Psoas muscle (tissue), 8 donors: ENCODE results near the gene LRP5. TPM values are rescaled to one million over a fixed set of nuclear protein-coding genes. Genes with fewer than 3 reads are reported as not detected.
"Not testable (repeated sequence)": the region's sequence is repeated elsewhere in the genome, so short reads cannot be mapped to it uniquely, and the experiment has no call there.

Source experiments
- ATAC-seq, 4 donors: fragments of 200-7000 bp; cut with Tn5 transposase; one replicate each; pipeline ENCODE4 v1.9.1; 2020; ENCODE audit warnings: moderate library complexity in 3 of 4, mild to moderate bottlenecking in 2 of 4
- DNase-seq, 2 donors: peaks; one replicate each; pipeline ENCODE4 v3.0.0-alpha.2; 2020
- H3K27ac ChIP-seq: fragments of 200-600 bp; one replicate; pipeline ENCODE4 v1.8.0; 2022
- H3K27me3 ChIP-seq, 3 donors: fragments of 200-600 bp in 1 of 3; one replicate each; pipeline versions ENCODE4 v1.6.1 to v1.8.0; 2013 to 2022; ENCODE audit warnings: low read length in 2 of 3, mild to moderate bottlenecking in 2 of 3, moderate library complexity in 1 of 3; ENCODE audit not compliant: insufficient read depth in 3 of 3
- H3K36me3 ChIP-seq, 2 donors: fragments of 200-600 bp in 1 of 2; one replicate each; pipeline versions ENCODE4 v1.6.1 to v1.8.0; 2013 to 2022; ENCODE audit warnings: low read depth in 1 of 2, mild to moderate bottlenecking in 1 of 2, moderate library complexity in 1 of 2; ENCODE audit not compliant: insufficient read depth in 1 of 2
- H3K4me1 ChIP-seq: fragments of 200-600 bp; one replicate; pipeline ENCODE4 v1.8.0; 2022
- H3K4me3 ChIP-seq: fragments of 200-600 bp; one replicate; pipeline ENCODE4 v1.8.0; 2022; ENCODE audit warnings: mild to moderate bottlenecking
- H3K9me3 ChIP-seq: fragments of 200-600 bp; one replicate; pipeline ENCODE4 v1.8.0; 2022
- WGBS, 3 donors: extraction: QIAGEN DNeasy Blood & Tissue Kit; methylation state at CpG; one replicate each; pipeline versions ENCODE4 v1.1.6 to v1.1.7; 2013; 5-methylcytosine and 5-hydroxymethylcytosine counted together
- intact Hi-C, 2 donors: fragments of 100-400 bp; cut with DNase I; formaldehyde crosslinking; loops; one replicate each; pipeline versions ENCODE4 v1.11.0 to v1.14.2; 2022
- polyA plus RNA-seq, 3 donors: library from polyadenylated mRNA; stranded (reverse); fragments of 200-250 nt; gene quantifications; one replicate each; pipeline ENCODE4 v1.2.3, GENCODE V29; 2013
- total RNA-seq, 4 donors: library from RNA; stranded (reverse); fragmentation: NEBNext Ultra II Directional in 2 of 4; extraction: Animal tissue kit (Norgen Biotek cat#: 25700) in 2 of 4; gene quantifications; one replicate each; pipeline versions ENCODE4 v1.2.1 to v1.2.4, GENCODE V29; 2021 to 2023
- TF ChIP-seq, protein P1 (sequence below): fragments of 200-600 bp; IDR thresholded peaks from one replicate; pipeline ENCODE4 v1.8.0; 2022; ENCODE audit warnings: antibody characterized with exemption
- donor health status: healthy with polysubstance abuse.
- donor health status: DM: no; HTN: no; CAD: no; lungs with moderate emphysema.
- donor health status: Bipolar disorder and iron deficiency.
- donor health status: healthy.
- donor health status: DM: yes; HTN: yes; CAD: no.
- donor health status: DM: no; HTN: no; CAD: no.
- donor health status: DM: no; HTN: no; CAD: no.
- donor health status: DM: yes; HTN: yes; CAD: no.

Gene LRP5
- total and polyA plus RNA-seq, 7 donors, result 5.3 to 19.2 (median 16.7) TPM

- H3K4me1 ChIP-seq, result no peaks in the 10 kb centered on the region
- TF ChIP-seq, protein P1, sequence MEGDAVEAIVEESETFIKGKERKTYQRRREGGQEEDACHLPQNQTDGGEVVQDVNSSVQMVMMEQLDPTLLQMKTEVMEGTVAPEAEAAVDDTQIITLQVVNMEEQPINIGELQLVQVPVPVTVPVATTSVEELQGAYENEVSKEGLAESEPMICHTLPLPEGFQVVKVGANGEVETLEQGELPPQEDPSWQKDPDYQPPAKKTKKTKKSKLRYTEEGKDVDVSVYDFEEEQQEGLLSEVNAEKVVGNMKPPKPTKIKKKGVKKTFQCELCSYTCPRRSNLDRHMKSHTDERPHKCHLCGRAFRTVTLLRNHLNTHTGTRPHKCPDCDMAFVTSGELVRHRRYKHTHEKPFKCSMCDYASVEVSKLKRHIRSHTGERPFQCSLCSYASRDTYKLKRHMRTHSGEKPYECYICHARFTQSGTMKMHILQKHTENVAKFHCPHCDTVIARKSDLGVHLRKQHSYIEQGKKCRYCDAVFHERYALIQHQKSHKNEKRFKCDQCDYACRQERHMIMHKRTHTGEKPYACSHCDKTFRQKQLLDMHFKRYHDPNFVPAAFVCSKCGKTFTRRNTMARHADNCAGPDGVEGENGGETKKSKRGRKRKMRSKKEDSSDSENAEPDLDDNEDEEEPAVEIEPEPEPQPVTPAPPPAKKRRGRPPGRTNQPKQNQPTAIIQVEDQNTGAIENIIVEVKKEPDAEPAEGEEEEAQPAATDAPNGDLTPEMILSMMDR, result no peak
- peaks cover 0 to 45% of the 10 kb centered on the region in 2 donors for H3K36me3 ChIP-seq
- H3K4me3 ChIP-seq, result no peak overlapping the region
- intact Hi-C loops, result no loop called here
- no peak overlapping the region for H3K27ac ChIP-seq
- no peaks in the 10 kb centered on the region for H3K27me3 ChIP-seq
- H3K9me3 ChIP-seq, result no peaks in the 10 kb centered on the region
- ATAC-seq (no peak), DNase-seq (peak in 1 of 2 donors; percentile 56)
- WGBS, 3 donors, result 31 to 48% (median 41%) methylated on average over 6 of the region's 6 CpGs
These were observed 132.2 kb downstream of the LRP5 start for GRCh38 chr11:68444566-68444965.

DNA sequence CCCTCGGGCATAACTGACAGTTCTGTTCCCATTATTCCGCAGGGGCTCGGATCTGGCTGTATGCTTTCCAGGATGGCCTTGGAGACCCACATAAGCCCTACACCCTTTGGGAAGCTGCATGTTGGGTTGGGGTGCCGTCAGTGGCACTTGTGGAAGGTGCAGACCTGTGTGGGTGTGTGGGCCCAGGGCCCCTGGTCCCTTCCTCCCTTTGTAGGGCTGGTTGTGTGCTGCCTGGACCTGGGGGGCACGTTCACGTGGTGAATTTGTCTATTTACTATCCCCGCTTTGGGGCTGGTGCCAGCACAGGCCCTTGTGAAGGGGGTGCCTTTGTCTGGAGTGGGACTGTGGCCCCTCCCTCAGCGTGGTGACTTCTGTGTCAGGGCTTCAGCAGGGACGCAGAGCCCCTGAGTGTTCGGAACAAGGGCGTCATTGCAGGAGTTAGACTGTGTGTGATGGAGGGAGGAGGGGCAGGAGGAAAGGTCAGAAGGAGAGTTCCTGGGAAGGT lies 133.2 kb downstream of the LRP5 start:
- Histone ChIP-seq H3K36me3 (peaks cover 0 to 35% of the 10 kb centered on the region in 2 donors), H3K27ac (no peak overlapping the region), H3K4me1 (no peaks in the 10 kb centered on the region), H3K27me3 (no peaks in the 10 kb centered on the region), H3K9me3 (no peaks in the 10 kb centered on the region), H3K4me3 (no peak overlapping the region)
- DNase-seq (peak in 1 of 2 donors; percentile 35), ATAC-seq (no peak)
- intact Hi-C loops, result loop anchor here (1.0 to 5.0 kb wide), 3 partner anchors 63 to 188 kb away; no protein-coding TSS in a partner anchor
- 87 to 90% (median 89%) methylated on average over 11 of the region's 11 CpGs for WGBS, 3 donors
- TF ChIP-seq, protein P1, result no peak

DNA sequence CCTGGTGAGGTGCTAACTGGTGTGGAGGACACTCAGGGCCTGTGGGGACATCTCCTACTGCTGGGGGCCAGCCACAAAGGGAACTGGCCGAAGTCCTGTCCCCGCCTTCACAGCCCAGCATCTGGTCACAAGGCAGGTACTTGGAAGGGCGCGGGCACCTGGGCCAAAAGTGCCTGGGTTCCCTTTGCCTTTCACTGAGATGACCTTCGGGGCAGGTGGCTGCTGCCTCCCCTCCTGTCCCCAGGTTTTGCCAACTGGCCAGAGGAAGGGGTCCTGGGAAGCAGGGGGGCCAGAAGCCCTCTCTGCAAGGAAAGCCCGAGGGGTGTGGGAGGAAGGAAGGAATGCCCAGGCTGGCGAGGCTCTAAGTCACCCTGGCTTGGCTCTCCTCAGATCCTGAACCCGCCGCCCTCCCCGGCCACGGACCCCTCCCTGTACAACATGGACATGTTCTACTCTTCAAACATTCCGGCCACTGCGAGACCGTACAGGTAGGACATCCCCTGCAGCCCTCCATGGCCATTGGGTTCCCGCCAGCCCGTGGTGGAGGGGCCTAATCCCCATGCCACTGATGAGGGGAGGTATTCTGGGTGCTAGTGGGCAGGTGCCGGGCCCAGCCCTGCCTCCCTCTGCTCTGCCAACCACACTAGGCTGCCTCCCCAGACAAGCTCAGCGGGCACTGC lies 133.8 kb downstream of the LRP5 start:
- Histone ChIP-seq H3K9me3 (no peaks in the 10 kb centered on the region), H3K27ac (no peak overlapping the region), H3K4me1 (no peaks in the 10 kb centered on the region), H3K4me3 (no peak overlapping the region), H3K27me3 (no peaks in the 10 kb centered on the region), H3K36me3 (peaks cover 0 to 30% of the 10 kb centered on the region in 2 donors)
- TF ChIP-seq, protein P1, result no peak
- 89 to 92% (median 90%) methylated on average over 13 to 18 of the region's 18 CpGs for WGBS, 3 donors
- intact Hi-C loops, result loop anchor here (1.0 to 5.0 kb wide), 3 partner anchors 64 to 189 kb away; no protein-coding TSS in a partner anchor
- DNase-seq (peak in 1 of 2 donors; percentile 46), ATAC-seq (peak in 1 of 4 donors; percentile 12)

DNA sequence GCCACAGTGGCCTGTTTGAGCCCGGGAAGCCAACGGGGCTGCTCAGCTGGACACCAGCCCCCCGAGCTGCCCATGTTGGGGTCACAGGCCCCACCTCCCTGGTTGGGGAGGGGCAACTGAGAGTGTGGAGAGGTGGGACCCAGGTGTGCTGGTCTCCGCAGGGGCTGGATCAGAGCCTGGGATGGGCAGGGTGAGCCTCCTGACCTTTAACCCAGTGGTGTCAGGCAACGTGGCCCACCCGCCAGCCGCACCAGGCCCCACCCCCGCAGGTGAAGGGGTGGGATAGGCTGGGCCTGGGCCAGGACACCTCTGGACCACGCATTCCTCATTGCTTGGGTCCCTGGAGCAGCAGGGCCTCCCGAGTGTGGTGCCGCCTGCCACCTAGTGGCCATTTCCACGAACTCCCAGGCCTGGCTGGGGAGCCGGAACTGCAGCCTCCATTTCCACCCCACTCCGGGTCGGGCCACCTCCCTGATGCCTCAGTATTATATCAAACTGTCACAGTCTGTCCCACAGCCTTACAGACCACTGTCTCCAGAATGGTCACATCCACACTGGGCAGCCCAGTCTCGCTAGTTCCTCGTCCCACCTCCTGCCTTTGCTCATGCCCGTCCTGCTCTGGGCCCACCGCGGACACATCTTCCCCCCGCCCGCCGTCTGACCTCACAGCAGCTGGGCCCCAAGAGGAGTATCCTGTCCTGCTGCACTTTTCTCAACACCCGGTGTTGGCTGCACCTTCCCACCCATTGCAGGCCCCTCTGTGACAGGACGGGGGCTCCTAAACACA lies 134.8 kb downstream of the LRP5 start:
- no peak overlapping the region for H3K27ac ChIP-seq
- ATAC-seq (peak; percentile 86 to 95 (median 90)), DNase-seq (peak; percentile 78 to 90)
- H3K36me3 ChIP-seq, result peaks cover 0 to 30% of the 10 kb centered on the region in 2 donors
- intact Hi-C loops, result loop anchor here (5.0 kb wide), 2 partner anchors 65 to 190 kb away; no protein-coding TSS in a partner anchor
- WGBS, 3 donors, result 46% methylated on average over 24 to 25 of the region's 25 CpGs
- H3K27me3 ChIP-seq, result no peaks in the 10 kb centered on the region
- TF ChIP-seq, protein P1, result peak; percentile 95
- H3K4me1 ChIP-seq, result no peaks in the 10 kb centered on the region
- H3K4me3 ChIP-seq, result no peak overlapping the region
- H3K9me3 ChIP-seq, result no peaks in the 10 kb centered on the region

GRCh38 chr11:68447914-68448313 lies 135.5 kb downstream of the LRP5 start:
- H3K4me1 ChIP-seq, H3K27ac ChIP-seq, H3K27me3 ChIP-seq, ATAC-seq, H3K9me3 ChIP-seq, H3K4me3 ChIP-seq: not testable (repeated sequence)
- 74 to 85% (median 78%) methylated on average over 6 of the region's 6 CpGs for WGBS, 3 donors
- DNase-seq, result peak in 1 of 2 donors; percentile 0
- intact Hi-C loops, result loop anchor here (5.0 kb wide), 2 partner anchors 66 to 191 kb away; no protein-coding TSS in a partner anchor
- peaks cover 0 to 23% of the 10 kb centered on the region in 2 donors for H3K36me3 ChIP-seq
